UCSD-AML1 (cell line): Measurements from ENCODE around the gene EXOC2.
"Not testable (repeated sequence)": the region's sequence is repeated elsewhere in the genome, so short reads cannot be mapped to it uniquely, and the experiment has no call there.

Source experiments
- DNase-seq: peaks from one replicate; lab custom pipeline; 2025; ENCODE audit not compliant: unreplicated experiment; lab: John Stamatoyannopoulos, UW

The EXOC2 gene

DNA sequence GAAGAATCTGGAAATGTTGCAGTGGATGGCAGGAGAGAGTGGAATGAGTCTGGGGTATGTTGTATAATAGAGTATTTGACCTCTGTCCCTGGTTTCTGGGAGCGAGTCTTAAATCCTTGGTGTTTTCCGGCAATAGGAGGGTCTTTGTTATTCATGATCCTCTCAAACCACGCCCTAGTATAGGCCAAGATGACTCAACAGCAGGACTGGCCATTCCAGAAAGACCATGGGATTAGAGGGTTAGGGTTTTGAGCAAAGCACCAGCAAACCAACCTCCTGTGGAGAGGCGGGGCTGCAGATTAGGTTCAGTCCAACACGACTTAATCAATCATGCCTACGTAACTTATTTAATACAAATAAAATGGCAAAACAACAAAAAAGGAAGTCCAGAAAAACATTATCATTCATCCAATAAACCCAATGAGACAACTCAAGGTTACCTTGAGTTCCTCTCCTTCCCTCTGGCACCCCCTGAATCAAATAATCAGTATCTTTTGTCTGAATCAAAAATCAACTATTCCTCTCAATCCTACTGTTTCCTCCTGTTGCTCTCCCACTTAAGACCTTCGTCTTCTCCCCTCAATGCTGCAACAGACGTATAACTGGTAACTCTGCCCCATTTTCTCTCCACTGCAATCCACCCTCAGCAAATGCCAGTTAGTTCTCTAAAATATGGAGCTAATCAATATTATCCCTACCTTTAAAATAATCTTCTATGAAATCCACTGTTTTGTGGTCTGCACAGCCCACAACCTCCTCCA, 51.5 kb downstream of the EXOC2 start:
- DNase-seq = no peak

DNA sequence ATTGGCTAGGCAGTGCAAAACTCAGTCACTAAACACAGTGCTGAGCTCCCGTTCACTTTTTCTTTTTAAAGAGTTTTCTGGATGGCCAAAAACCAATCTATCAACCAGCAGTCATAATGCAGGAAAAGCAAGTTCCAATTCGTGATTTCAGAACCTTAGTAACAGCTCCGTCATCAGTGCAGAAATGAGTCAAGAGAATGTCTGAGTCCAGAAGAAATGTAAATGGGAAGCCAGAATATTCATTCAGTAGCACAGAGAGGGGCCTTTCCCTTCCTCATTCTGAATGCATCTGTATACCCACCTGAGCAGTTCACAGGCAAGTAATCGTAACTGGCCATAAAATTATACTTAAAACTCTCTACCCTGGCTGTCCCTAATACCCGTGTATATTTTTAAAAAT, 56.5 kb downstream of the EXOC2 start:
- no peak for DNase-seq

DNA sequence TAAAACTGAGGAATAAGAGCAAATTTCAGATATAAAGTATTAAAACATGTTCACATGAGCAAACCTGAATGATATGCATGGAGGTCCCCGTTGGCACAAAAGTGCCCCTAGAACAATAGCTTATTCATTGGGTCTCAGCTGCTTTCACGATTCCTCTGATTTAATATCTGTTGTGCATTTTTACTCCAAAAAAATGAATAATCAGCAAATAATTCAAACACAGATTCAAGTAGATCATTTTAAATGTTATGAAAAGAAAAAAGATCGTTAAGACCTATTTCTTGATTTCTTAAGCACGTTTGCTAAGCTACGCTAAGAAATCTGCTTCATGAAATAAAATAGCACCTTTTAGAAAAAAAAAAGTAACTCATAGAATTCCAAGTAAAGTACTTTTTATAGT, 57.7 kb downstream of the EXOC2 start:
- DNase-seq = no peak

DNA sequence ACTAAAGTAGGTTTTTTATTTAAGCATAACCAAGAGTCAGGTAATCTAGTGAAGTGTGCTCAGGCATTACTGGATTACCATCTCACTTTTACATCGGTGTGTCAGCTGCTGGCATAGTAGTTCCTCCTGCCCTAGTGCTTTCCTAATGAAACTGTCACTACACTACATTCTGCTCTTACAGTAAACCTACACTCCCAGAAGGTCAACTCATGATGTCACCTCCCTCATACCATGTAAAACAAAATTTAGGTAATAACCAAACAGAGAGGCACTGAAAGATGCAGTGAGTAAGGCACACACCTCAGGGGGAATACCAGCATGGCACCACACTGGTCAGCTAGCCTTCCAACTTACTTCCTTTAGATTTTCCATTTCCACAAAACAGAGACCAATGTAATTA, 59.3 kb downstream of the EXOC2 start:
- DNase-seq = no peak

DNA sequence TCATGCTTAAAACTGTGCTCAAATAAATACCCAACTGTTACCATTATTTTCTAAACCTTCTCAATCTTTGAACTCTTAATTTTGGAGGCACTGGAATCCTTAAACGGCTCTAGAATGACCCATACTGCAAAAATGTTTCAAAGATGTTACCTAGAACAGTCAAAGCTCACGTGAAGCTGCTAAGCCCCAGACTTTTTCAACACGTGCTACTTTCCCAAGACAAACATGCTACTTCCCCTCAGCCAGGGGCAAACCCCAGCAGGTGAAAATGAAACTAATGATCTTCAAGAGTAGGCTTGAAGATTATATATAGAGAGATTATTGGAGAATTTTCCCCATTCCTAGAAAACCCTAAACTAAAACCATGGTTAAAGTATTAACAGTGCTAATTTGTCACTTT, 64.2 kb downstream of the EXOC2 start:
- DNase-seq = no peak

DNA sequence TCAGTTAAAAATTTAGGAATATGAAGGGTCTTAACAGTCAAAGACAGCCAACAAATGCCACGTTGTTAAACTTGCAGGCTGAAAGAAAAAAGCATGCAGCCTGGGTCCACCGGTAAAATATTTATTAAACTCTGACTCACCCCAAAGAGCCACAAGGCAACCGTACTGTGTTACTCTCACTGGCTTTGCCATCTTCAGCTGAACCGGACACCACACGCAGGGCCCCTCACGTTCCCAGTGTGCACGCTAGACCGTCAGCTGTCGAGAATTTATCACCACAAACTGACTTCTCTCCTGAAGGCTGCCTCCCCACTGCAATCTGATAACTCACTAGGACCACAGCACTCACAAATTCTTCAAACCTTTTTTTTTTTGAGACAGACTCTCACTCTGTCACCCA, 66.7 kb downstream of the EXOC2 start:
- DNase-seq = no peak

DNA sequence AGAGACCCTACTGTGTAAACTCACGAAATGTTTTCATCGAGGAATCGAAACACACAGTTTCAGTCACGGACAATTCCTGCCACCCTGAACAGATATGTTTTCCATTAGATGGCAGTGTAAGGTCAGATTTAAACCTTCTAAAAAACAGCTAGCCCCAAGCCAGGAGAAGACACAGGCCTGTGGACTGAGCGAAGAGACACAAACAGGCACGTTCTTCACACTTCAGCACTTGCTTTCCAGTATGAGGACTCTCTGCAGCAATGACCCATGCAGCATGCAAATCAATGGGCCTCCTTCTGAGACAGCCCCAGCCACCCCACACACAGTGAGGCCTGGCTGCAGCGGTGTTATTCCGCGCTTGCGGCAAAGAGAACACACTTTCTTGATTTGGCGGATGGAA, 68.0 kb downstream of the EXOC2 start:
- DNase-seq = no peak

DNA sequence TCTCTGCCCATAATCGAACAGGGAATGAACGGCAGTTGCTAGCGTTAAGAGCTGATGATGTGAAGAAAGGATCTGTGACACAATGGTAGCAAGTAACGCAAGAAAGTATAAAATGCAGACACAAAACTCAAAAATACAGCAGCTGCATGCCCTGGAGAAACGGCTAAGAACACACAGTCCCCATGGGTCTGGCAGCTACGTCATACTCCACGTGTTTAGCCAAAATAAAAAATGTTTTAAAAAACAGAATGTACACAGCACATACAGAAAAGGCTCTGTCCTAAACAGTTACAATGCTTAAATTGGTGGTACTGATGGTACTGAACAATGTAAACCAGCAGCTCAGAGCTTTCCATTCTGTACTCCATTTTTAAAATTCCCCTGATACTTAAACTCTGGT, 70.5 kb downstream of the EXOC2 start:
- DNase-seq = no peak

DNA sequence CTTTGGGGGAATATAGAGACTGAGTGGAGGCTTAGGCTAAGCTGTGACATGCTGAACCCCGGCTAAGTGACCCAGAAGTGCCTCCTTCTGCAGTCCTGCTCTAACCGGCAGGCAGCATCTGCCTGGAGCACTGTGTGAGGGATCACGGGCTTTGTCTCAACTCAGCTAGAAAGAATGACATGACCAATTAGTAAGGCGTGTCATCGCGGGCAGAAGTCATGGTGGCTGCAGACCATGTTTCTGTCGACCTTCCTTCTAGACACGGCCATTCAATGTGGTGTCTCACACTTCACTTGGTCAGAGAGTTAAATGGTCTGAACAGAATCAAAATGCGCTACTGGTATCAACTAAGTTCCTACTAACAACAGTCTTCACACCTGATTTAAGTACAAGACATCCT, 71.0 kb downstream of the EXOC2 start:
- no peak for DNase-seq

DNA sequence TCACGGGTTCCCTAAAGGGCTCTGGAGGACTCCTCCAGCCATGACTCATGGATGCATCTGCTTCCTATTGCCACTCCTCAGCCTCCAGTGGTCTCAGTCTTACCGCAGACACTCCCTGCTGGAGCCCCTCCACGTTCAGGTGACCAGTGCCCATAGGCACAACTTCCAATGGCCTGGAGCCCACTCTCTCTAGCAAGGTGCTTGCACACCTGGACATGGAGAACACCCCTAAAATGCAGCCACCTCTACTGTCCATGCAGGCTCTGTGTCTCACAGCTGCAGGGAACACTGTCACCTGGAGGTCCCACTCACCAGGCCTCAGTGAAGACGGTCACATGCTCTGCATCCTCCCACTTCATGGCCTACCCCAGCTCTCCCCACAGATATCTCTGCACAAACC, 72.0 kb downstream of the EXOC2 start:
- DNase-seq = no peak

DNA sequence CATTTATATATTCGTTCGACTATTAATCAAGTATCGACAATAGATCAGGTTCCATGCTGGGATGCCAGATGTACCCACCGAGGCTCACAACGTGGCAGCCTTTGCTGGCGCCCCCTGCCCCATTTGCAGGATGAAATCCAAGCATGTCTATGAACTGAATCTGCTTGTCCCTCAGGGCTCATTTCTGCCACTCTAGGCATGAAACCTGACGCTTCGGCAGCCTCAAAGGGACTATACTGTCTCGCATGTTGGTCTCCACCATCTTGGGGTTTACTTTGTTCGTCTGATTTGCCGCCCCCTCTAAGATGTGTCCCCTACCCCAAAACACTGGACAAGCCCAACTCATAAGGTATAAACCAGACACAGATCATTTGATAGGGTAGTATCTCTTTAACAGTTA, 72.8 kb downstream of the EXOC2 start:
- DNase-seq = no peak

DNA sequence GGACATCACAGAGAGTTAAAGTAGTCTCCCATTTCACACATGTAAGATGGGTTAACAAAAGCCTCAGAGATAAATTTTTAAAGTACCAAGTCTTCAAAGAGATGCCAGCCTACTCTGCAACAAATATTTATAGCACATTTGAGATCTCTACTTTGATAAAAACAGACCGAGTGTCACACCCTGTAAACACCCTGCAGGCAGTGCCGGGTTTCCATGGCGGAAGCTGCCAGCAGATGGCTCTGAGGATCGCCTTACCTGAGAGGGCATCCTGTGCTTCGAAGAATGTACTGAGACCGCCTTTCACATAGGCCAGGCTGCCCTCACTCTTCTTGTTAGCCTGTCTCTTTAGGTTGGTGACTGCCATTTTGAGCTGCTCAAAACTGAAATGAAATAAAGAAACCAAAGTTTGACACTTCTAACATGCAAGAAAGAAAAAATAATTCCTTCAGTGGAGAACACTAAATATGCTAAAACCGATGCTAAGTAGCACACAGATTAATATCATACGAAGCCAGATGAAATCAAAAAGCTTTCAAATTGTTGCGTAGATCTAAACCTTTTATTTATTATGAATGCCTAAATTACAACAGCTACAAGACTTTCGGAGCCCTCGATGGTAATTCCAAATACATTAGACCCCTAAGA, 75.4 kb downstream of the EXOC2 start:
- no peak for DNase-seq

DNA sequence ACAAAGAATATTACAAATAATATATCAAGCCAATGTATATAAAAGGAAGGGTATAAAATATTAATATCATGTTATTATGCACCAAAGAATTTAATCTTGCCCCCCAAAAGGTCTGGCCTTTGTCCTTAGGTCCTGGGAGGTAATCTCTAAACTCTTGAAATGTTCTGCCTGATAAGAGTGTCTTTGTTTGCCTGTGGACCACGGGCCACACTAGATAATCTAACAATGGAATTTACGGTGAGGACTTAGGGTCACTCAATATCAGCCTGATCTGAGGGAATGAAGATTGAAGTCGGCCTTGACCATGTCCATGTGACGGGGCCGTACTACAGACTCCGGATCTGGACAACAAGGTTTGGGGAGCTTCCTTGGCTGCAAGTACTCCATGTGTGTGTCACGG, 79.0 kb downstream of the EXOC2 start:
- DNase-seq = no peak

DNA sequence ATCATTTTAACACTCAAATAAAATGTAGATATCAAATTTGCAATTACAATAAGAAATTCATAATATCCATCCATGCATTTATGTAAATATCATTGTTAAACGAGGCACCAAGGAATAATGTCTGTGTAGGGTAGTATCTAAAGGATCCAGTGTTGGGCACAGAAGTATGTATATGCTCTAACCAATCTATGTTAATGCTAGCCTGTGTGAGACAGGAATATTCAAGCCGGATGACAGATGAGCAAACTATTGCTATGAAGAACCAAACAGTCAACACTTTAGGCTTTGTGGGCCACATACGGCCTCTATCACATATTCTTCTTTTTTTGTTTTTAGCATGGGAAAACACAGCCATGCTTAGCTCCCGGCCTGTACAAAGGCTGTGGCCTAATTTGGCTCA, 81.0 kb downstream of the EXOC2 start:
- no peak for DNase-seq

DNA sequence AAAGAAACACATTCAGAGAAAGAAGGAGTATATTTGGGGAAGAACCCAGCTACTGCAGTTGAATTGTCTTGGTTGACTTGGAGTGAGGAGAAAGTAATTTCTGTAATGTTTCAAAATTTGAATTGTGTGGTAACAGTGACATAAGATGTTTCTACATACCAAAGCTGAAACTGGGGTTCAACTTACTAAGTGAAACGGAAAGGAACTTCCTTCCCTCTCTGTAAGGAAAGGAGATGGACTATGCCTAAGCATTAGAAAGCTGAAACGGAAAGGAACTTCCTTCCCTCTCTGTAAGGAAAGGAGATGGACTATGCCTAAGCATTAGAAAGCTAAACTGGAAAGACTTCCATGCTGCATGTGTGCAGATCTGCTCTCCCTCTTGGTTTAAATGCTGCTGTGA, 82.1 kb downstream of the EXOC2 start:
- DNase-seq = no peak

DNA sequence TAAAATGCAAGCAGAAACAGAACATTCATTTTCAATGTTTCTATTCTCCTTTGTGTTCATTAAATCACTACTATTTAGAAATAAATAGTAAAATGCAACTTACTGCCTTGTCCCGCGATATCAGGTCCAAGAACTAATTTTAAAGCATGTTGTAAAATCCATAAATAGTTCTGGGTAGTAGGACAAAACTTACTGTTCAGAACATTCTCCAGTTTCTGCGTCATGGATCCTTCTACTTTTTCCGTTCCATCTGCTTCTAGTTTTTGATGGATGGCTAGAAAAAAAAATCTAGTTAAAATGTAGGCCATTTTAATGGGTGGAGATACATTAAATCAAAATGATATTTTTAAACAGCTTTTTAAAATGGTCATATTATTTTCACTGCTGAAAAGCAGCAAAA, 83.0 kb downstream of the EXOC2 start:
- no peak for DNase-seq

DNA sequence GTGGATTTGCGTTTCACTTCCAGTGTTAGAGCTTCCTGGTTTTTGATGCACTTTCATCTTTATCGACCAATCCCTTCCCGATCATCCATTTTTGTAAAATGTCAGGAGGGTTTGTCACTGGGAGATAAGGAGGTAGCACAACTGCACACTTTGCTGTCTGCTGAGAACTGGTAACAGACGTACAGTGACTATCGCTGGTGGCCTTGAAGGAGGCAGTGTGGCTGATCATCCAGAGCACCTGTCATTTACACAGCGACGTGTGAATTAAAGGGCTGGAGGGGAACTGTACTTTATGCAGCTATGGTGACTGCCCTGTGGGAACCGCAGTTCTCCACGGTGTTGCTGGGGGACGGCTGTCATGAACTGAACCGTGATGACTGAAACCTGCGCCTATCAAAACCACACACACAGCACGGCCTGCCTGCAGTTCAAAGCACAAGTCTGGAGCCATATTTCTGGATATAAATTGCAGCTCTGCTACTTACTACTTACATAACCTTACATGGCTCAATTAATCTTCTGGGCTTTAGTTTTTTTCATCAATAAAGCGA, 86.0 kb downstream of the EXOC2 start:
- no peak for DNase-seq

DNA sequence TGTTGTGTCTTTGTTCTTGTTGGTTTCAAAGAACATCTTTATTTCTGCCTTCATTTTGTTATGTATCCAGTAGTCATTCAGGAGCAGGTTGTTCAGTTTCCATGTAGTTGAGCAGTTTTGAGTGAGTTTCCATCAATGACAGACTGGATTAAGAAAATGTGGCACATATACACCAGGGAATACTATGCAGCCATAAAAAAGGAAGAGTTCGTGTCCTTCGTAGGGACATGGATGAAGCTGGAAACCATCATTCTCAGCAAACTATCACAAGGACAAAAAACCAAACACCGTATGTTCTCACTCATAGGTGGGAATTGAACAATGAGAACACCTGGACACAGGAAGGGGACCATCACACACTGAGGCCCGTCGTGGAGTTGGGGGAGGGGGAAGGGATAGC, 87.0 kb downstream of the EXOC2 start:
- DNase-seq = not testable (repeated sequence)

DNA sequence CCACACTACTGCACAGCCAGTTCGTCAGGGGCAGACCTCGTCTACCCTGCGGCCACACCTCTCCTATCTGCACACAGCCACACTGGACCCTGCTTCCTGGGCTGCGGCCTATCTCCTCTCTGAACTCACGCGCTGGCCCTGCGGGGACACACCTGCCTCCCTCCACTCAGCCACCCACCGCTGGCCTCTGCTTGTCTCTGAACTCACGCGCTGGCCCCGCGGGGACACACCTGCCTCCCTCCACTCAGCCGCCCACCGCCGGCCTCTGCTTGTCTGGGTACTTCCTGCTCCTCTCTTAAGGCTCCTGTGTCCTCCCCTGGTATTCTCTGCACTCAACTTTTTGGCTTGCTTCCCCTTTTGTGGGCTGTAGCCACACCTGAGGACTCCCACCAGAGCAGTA, 88.4 kb downstream of the EXOC2 start:
- no peak for DNase-seq

DNA sequence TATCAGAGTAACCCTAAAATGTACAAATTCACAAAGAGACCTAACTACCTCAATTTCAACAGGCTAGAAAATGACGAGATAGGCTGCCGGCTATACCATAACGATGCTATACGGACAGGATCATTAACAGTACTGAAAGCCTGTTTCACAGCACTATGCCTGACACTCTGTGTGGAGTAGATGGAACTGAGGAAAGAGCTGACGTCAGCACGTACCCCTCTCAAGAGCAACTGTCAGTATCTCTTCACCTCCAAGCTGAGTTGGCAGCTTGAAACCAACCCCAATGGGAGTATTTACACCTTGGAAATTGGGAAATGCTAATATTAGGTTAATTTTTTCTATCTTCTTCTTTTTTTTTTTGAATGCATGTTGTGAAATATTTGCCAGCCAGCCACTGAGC, 89.7 kb downstream of the EXOC2 start:
- no peak for DNase-seq

DNA sequence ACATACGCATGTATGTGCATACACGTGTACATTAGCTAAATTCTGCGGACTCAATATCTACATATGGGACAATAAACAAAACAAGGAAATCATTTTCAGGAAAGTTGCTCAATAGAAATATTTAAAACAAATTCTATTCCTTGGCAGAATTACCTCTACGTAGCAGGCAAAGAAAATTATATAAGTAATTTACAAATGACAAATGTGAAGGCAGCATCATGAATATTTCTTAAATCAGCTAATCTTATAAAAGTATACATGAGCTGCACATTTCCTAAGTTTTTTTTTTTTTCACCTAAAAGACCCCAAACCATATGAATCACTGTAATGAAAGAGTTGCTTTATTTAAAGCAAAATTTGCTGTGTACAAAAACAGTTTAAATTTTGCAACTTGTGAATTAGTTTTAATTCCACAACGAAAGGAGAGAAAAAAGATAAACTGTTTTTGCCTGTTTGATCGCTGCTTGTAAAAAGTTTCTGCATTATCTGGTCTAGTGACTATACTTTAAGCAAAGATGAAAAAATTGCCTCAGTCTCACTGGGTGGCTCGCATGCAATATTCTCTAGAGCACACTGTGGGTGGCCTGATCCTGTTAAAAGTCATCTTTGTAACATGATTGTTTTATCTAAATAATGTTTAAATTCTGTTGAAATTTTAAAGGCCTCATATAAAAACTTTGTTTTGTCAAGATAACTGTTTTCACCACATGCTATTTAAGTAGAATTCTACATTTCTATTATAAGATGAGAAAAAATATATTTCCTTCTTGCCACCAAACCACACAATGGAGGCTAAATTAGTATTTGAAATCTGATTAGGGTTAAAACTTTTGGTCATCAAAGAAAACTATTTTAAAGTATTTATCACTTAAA, 93.1 kb downstream of the EXOC2 start:
- no peak for DNase-seq

DNA sequence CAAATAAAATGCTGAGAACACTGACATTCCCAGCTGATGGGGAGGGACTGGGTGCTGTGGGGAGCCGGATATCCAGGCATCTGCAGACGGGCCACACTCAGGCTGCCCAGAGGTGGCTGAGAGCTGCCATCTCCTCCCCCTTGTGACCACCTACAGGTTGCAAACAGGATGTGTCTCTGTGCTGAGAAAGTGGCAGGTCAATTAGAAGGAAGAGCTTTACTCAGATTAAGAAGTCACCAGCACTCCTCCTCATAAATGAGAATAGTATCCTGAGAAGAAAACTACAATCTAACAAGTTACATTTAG, 99.1 kb downstream of the EXOC2 start:
- no peak for DNase-seq
